ENCODE results near the gene NABP1.

GRCh38 chr2:191693778-191694177, 15.8 kb downstream of the NABP1 start:
- TF ChIP-seq POLR2A (IDR thresholded peaks at IDR 0.05; ENCODE audit: low read length) (no peak), GATA1 (IDR thresholded peaks at IDR 0.05; ENCODE audit: low read depth, low read length) (no peak)

All from erythroblast (primary cell).